ENCODE data around the gene MICA.
A peak's percentile ranks its signal among the peaks of the same experiment; 100 is the strongest.
"Not testable (repeated sequence)": the region's sequence is repeated elsewhere in the genome, so short reads cannot be mapped to it uniquely, and the experiment has no call there.

The MICA gene

DNA sequence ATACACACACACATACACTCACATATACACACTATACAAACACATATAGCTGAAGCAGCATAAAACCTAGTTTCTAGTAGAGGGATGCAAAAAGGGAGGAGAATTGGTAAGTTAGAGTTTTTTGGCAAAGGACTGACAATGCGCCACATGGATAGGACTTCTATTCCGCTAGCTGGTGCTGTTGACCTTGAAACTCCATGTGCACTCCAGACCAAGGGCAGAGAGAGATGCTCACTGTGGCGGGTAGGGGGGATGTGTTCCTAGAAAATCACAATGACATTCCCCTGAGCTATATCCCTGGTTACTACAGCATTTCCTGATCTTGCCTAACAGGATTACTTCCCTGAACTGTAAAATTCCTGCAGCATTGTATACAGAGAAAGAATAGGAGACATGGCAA is 19.2 kb downstream of the MICA start:
- H3K4me3 ChIP-seq (ENCODE audit: low read length): no peak overlapping the region
- H3K4me1 ChIP-seq (ENCODE audit: control insufficient read depth, insufficient read depth, low read length): no peaks in the 10 kb centered on the region
- H3K27ac ChIP-seq (ENCODE audit: low read depth, low read length): no peak overlapping the region
- H3K27me3 ChIP-seq (ENCODE audit: control insufficient read depth, insufficient read depth, low read length): no peaks in the 10 kb centered on the region
- no peak overlapping the region for H3K9ac ChIP-seq (ENCODE audit: low read length)
- no peaks in the 10 kb centered on the region for H3K36me3 ChIP-seq (ENCODE audit: control insufficient read depth, insufficient read depth, low read length)

DNA sequence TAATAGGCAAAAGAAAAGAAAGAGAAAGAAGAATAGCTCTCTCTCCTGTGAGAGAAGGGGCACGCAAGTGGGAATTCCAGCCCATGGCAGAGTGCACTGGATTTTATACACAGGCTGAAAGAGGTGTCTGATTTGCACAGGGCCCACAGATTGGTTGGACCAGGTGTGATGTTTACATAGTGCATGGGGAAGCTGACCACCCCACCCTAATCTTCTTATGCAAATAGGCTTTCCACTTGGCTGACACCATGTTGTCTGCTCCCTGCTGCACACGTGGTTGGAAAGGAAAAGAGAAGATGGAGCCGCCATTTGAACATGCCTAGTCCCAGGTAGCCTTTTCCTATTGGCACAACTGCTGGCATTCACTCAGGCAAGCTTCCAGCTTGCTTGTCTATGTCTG is 20.2 kb downstream of the MICA start:
- Histone ChIP-seq H3K9ac (ENCODE audit: low read length) (no peak overlapping the region), H3K4me1 (ENCODE audit: control insufficient read depth, insufficient read depth, low read length) (no peaks in the 10 kb centered on the region), H3K27me3 (ENCODE audit: control insufficient read depth, insufficient read depth, low read length) (no peaks in the 10 kb centered on the region), H3K27ac (ENCODE audit: low read depth, low read length) (no peak overlapping the region), H3K4me3 (ENCODE audit: low read length) (no peak overlapping the region), H3K36me3 (ENCODE audit: control insufficient read depth, insufficient read depth, low read length) (no peaks in the 10 kb centered on the region)

- Histone ChIP-seq H3K4me3 (ENCODE audit: low read length) (no peak overlapping the region), H3K4me1 (ENCODE audit: control insufficient read depth, insufficient read depth, low read length) (no peaks in the 10 kb centered on the region), H3K27ac (ENCODE audit: low read depth, low read length) (no peak overlapping the region), H3K36me3 (ENCODE audit: control insufficient read depth, insufficient read depth, low read length) (no peaks in the 10 kb centered on the region), H3K9ac (ENCODE audit: low read length) (no peak overlapping the region), H3K27me3 (ENCODE audit: control insufficient read depth, insufficient read depth, low read length) (no peaks in the 10 kb centered on the region)
Observed at GRCh38 chr6:31426395-31427354, 23.3 kb downstream of the MICA start.

- Histone ChIP-seq H3K4me3 (ENCODE audit: low read length) (no peak overlapping the region), H3K36me3 (ENCODE audit: control insufficient read depth, insufficient read depth, low read length) (no peaks in the 10 kb centered on the region), H3K9ac (ENCODE audit: low read length) (no peak overlapping the region), H3K27me3 (ENCODE audit: control insufficient read depth, insufficient read depth, low read length) (no peaks in the 10 kb centered on the region), H3K4me1 (ENCODE audit: control insufficient read depth, insufficient read depth, low read length) (no peaks in the 10 kb centered on the region), H3K27ac (ENCODE audit: low read depth, low read length) (no peak overlapping the region)
Observed at GRCh38 chr6:31430449-31430848, 27.1 kb downstream of the MICA start.

DNA sequence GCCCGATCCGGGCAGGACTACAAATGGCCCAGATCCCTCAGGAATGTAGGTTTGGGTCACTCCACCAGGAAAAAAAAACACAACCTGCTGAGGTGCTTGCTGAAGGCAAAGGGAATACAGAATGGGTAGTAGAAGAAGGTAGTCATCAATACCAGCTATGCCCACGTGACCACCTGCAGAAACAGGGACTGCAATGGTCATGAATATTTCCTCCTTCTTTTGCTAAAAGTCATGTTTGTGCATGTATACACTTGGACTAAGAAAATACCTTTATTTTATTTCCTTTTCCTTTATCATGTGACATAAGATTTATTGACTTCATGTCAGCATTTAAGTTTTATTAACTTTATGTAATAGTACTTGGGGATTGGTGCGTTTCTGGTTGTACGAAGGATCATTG is 31.7 kb downstream of the MICA start:
- not testable (repeated sequence) for H3K27ac ChIP-seq (ENCODE audit: low read depth, low read length); H3K36me3 ChIP-seq (ENCODE audit: control insufficient read depth, insufficient read depth, low read length); H3K4me3 ChIP-seq (ENCODE audit: low read length); H3K27me3 ChIP-seq (ENCODE audit: control insufficient read depth, insufficient read depth, low read length); H3K9ac ChIP-seq (ENCODE audit: low read length); H3K4me1 ChIP-seq (ENCODE audit: control insufficient read depth, insufficient read depth, low read length)

- H3K27ac ChIP-seq (ENCODE audit: low read depth, low read length): no peak overlapping the region
- peaks cover 2% of the 10 kb centered on the region for H3K27me3 ChIP-seq (ENCODE audit: control insufficient read depth, insufficient read depth, low read length)
- no peaks in the 10 kb centered on the region for H3K4me1 ChIP-seq (ENCODE audit: control insufficient read depth, insufficient read depth, low read length)
- H3K36me3 ChIP-seq (ENCODE audit: control insufficient read depth, insufficient read depth, low read length): no peaks in the 10 kb centered on the region
- no peak overlapping the region for H3K4me3 ChIP-seq (ENCODE audit: low read length)
- H3K9ac ChIP-seq (ENCODE audit: low read length): no peak overlapping the region
Observed at GRCh38 chr6:31438222-31438621, 34.8 kb downstream of the MICA start.

DNA sequence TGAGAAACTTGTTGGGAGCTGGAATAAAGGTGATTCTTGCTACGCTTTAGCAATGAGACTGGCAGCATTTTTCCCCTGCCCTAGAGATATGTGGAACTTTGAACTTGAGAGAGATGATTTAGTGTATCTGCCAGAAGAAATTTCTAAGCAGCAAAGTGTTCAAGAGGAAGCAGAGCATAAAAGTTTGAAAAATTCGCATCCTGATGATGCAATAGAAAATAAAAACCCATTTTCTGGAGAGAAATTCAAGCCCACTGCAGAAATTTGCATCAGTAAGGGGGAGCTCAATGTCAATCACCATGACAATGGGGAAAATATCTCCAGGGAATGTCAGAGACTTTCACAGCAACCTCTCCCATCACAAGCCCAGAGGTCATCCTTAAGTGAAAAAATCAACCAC is 35.3 kb downstream of the MICA start:
- H3K4me3 ChIP-seq (ENCODE audit: low read length): no peak overlapping the region
- no peak overlapping the region for H3K27ac ChIP-seq (ENCODE audit: low read depth, low read length)
- H3K27me3 ChIP-seq (ENCODE audit: control insufficient read depth, insufficient read depth, low read length): peaks cover 2% of the 10 kb centered on the region
- no peaks in the 10 kb centered on the region for H3K36me3 ChIP-seq (ENCODE audit: control insufficient read depth, insufficient read depth, low read length)
- H3K4me1 ChIP-seq (ENCODE audit: control insufficient read depth, insufficient read depth, low read length): no peaks in the 10 kb centered on the region
- no peak overlapping the region for H3K9ac ChIP-seq (ENCODE audit: low read length)

DNA sequence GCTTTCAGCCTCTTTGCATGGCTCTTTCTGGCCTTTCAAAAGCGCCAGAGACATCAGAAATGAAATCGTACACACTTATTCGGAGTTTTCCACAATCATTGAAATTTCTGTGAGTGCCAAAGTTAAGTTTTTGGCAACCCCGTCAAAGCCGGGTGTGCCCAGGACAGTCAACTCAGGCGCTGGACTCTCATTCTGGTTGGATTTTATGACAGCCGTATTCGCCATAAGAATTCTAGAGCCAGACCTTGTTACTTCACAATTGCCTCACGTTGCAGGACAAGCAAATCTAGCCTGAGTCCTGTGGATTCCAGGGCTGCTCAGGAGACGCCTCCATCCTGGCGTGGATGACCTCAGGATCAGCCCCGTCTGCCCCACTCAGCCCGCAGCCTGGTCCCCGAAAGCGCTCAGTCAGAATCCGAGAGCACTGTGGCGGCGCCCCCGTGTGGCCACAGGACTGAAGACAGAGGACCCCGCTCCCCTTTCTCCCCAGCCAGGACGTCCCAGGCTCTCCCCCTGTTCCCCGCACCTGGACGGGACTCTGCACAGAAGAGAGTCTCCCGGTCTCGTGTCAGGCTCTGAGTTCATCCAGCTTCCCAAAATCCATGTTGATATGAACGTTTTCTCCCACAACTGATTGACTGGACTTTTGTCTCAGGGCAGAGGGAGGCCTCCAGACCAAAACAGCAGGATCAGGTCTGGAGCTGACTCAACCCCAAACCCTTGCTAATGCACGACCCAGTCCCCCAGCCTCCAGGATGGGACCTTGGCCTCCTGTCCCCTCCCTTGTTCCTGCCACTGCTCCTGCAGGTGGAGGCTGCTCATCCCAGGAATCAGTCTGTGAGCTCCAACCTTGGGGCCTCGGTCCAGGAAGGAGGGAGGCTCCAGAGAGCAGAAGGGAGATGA is 38.2 kb downstream of the MICA start:
- Histone ChIP-seq H3K9ac (ENCODE audit: low read length) (no peak overlapping the region), H3K27me3 (ENCODE audit: control insufficient read depth, insufficient read depth, low read length) (peaks cover 2% of the 10 kb centered on the region), H3K4me3 (ENCODE audit: low read length) (peak overlapping the region; percentile 52), H3K36me3 (ENCODE audit: control insufficient read depth, insufficient read depth, low read length) (no peaks in the 10 kb centered on the region), H3K4me1 (ENCODE audit: control insufficient read depth, insufficient read depth, low read length) (no peaks in the 10 kb centered on the region), H3K27ac (ENCODE audit: low read depth, low read length) (no peak overlapping the region)

DNA sequence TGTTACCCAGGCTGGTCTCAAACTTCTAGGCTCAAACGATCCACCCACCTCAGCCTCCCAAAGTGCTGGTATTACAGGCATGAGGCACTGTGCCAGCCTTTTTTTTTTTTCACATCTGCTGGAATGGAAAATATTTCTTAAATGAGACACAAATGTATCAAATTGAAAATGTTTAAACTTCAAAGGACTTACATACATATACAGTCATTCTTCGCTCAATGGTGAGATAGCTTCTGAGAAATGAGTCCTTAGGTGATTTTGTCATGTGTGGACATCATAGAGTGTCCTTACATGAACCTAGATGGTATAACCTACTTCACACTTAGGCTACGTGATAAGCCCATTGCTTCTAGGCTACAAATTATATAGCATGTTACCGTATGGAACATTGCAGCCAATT is 43.1 kb downstream of the MICA start:
- no peak overlapping the region for H3K4me3 ChIP-seq (ENCODE audit: low read length)
- no peaks in the 10 kb centered on the region for H3K27me3 ChIP-seq (ENCODE audit: control insufficient read depth, insufficient read depth, low read length)
- no peaks in the 10 kb centered on the region for H3K36me3 ChIP-seq (ENCODE audit: control insufficient read depth, insufficient read depth, low read length)
- H3K4me1 ChIP-seq (ENCODE audit: control insufficient read depth, insufficient read depth, low read length): no peaks in the 10 kb centered on the region
- no peak overlapping the region for H3K9ac ChIP-seq (ENCODE audit: low read length)
- H3K27ac ChIP-seq (ENCODE audit: low read depth, low read length): no peak overlapping the region

DNA sequence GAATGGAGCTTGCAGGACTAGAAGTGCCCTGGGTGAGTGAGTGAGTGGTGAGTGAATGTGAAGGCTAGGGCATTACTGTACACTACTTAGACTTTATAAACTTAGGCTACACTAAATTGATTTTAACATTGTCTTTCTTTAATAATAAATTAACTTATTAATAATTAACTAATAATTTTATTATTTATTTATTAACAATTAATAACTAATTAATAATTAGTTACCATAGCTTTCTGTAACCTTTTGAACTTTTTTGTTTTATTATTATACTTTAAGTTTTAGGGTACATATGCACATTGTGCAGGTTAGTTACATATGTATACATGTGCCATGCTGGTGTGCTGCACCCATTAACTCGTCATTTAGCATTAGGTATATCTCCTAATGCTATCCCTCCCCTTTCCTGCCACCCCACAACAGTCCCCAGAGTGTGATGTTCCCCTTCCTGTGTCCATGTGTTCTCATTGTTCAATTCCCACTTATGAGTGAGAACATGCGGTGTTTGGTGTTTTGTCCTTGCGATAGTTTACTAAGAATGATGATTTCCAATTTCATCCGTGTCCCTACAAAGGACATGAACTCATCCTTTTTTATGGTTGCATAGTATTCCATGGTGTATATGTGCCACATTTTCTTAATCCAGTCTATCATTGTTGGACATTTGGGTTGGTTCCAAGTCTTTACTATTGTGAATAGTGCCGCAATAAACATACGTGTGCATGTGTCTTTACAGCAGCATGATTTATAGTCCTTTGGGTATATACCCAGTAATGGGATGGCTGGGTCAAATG is 43.8 kb downstream of the MICA start:
- not testable (repeated sequence) for H3K4me1 ChIP-seq (ENCODE audit: control insufficient read depth, insufficient read depth, low read length); H3K27me3 ChIP-seq (ENCODE audit: control insufficient read depth, insufficient read depth, low read length); H3K9ac ChIP-seq (ENCODE audit: low read length); H3K4me3 ChIP-seq (ENCODE audit: low read length); H3K27ac ChIP-seq (ENCODE audit: low read depth, low read length); H3K36me3 ChIP-seq (ENCODE audit: control insufficient read depth, insufficient read depth, low read length)

DNA sequence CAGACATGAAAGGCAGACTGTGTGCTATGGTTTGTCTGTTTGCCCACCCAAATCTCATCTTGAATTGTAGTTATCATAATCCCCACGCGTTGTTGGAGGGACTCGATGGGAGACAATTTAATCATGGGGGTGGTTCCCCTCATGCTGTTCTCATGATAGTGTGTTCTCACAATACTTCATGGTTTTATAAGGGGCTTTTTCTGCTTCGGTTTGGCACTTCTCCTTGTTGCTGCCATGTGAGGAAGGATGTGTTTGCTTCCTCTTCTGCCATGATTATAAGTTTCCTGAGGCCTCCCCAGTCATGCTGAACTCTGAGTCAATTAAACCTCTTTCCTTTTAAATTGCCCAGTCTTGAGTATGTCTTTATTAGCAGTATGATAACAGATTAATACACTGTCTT is 47.4 kb downstream of the MICA start:
- H3K4me3 ChIP-seq (ENCODE audit: low read length): no peak overlapping the region
- H3K27ac ChIP-seq (ENCODE audit: low read depth, low read length): no peak overlapping the region
- no peak overlapping the region for H3K9ac ChIP-seq (ENCODE audit: low read length)
- H3K36me3 ChIP-seq (ENCODE audit: control insufficient read depth, insufficient read depth, low read length): no peaks in the 10 kb centered on the region
- H3K27me3 ChIP-seq (ENCODE audit: control insufficient read depth, insufficient read depth, low read length): no peaks in the 10 kb centered on the region
- H3K4me1 ChIP-seq (ENCODE audit: control insufficient read depth, insufficient read depth, low read length): no peaks in the 10 kb centered on the region

- no peak overlapping the region for H3K27ac ChIP-seq (ENCODE audit: low read depth, low read length)
- H3K4me1 ChIP-seq (ENCODE audit: control insufficient read depth, insufficient read depth, low read length): no peaks in the 10 kb centered on the region
- H3K4me3 ChIP-seq (ENCODE audit: low read length): no peak overlapping the region
- H3K27me3 ChIP-seq (ENCODE audit: control insufficient read depth, insufficient read depth, low read length): no peaks in the 10 kb centered on the region
- no peak overlapping the region for H3K9ac ChIP-seq (ENCODE audit: low read length)
- no peaks in the 10 kb centered on the region for H3K36me3 ChIP-seq (ENCODE audit: control insufficient read depth, insufficient read depth, low read length)
Observed at GRCh38 chr6:31452859-31453258, 49.5 kb downstream of the MICA start.
